Kidney (tissue), 14 donors: ENCODE data around the gene SPNS2. TPM values are rescaled to one million over a fixed set of nuclear protein-coding genes. Genes with fewer than 3 reads are reported as not detected.

Source experiments
- DNase-seq, 5 donors: peaks; one replicate each; pipeline ENCODE4 v3.0.0-alpha.2; 2013 to 2020
- FAIRE-seq: peaks from 2 replicates; lab custom pipeline; 2012; peaks lifted over from hg19 to GRCh38; lab: Jason Lieb, UNC
- H3K27ac ChIP-seq, 2 donors: one replicate each; pipeline ENCODE4 v1.7.0; 2013; ENCODE audit warnings: low read depth in 2 of 2, low read length in 2 of 2, inconsistent platforms in 1 of 2
- H3K27me3 ChIP-seq: one replicate; pipeline ENCODE4 v1.7.1; 2013; ENCODE audit warnings: low read length, inconsistent platforms; ENCODE audit not compliant: control insufficient read depth, insufficient read depth
- H3K36me3 ChIP-seq, 3 donors: one replicate each; pipeline versions ENCODE4 v1.7.0 to v1.7.1; 2013; ENCODE audit warnings: low read length in 3 of 3, control low read depth in 1 of 3, inconsistent platforms in 1 of 3; ENCODE audit not compliant: insufficient read depth in 3 of 3, control insufficient read depth in 2 of 3
- H3K4me1 ChIP-seq, 3 donors: one replicate each; pipeline versions ENCODE4 v1.7.0 to v1.7.1; 2013; ENCODE audit warnings: low read length in 3 of 3, inconsistent platforms in 1 of 3, low read depth in 1 of 3; ENCODE audit not compliant: control insufficient read depth in 2 of 3, insufficient read depth in 2 of 3
- H3K4me3 ChIP-seq, 3 donors: one replicate each; pipeline versions ENCODE4 v1.7.0 to v1.8.1; 2013; ENCODE audit warnings: low read length in 3 of 3, control low read depth in 1 of 3, inconsistent platforms in 1 of 3
- H3K9ac ChIP-seq, 3 donors: one replicate each; pipeline versions ENCODE4 v1.7.0 to v1.7.1; 2013; ENCODE audit warnings: low read length in 3 of 3, control low read depth in 1 of 3, inconsistent platforms in 1 of 3
- H3K9me3 ChIP-seq, 3 donors: one replicate each; pipeline versions ENCODE4 v1.7.0 to v1.7.1; 2013; ENCODE audit warnings: low read length in 3 of 3, control low read depth in 1 of 3, inconsistent platforms in 1 of 3; ENCODE audit not compliant: control insufficient read depth in 2 of 3, insufficient read depth in 1 of 3
- intact Hi-C: fragments of 100-400 bp; cut with DNase I; formaldehyde crosslinking; loops from one replicate; pipeline ENCODE4 v1.11.1; 2022
- polyA plus RNA-seq: library from polyadenylated mRNA; stranded (reverse); fragments of 350-450 nt; fragmentation: Illumina TruSeq; extraction: RNeasy Lipid Tissue Mini Kit (QIAGEN cat#74804); gene quantifications from one replicate; pipeline ENCODE4 v1.2.3, GENCODE V29; 2014; ENCODE audit warnings: low read depth, low replicate concordance; ENCODE audit not compliant: insufficient read depth
- total RNA-seq: library from RNA; stranded (reverse); fragmentation: NEBNext Ultra II Directional; extraction: Animal tissue kit (Norgen Biotek cat#: 25700); gene quantifications from one replicate; pipeline ENCODE4 v1.2.1, GENCODE V29; 2021
- TF ChIP-seq, protein P1 (sequence below): IDR thresholded peaks from 3 replicates; pipeline ENCODE4 v1.5.1; 2012; ENCODE audit warnings: mild to moderate bottlenecking, moderate library complexity, borderline replicate concordance; ENCODE audit not compliant: insufficient read depth; ENCODE audit errors: extremely low read depth
- donor health status: control.
- donor health status: control.
- donor health status: control.
- donor health status: control.
- donor health status: control.
- donor health status: DM: yes; HTN: yes; CAD: no.
- donor health status: Normal renal cell carcinoma (clear cell type).

Gene SPNS2
- total and polyA plus RNA-seq, 2 donors from 2014 or later: 60.5 to 75.1 TPM

GRCh38 chr17:4519361-4519788, 20.7 kb downstream of the SPNS2 start:
- peak in 2 of 5 donors; percentile 58 to 95 for DNase-seq
- TF ChIP-seq, protein P1, sequence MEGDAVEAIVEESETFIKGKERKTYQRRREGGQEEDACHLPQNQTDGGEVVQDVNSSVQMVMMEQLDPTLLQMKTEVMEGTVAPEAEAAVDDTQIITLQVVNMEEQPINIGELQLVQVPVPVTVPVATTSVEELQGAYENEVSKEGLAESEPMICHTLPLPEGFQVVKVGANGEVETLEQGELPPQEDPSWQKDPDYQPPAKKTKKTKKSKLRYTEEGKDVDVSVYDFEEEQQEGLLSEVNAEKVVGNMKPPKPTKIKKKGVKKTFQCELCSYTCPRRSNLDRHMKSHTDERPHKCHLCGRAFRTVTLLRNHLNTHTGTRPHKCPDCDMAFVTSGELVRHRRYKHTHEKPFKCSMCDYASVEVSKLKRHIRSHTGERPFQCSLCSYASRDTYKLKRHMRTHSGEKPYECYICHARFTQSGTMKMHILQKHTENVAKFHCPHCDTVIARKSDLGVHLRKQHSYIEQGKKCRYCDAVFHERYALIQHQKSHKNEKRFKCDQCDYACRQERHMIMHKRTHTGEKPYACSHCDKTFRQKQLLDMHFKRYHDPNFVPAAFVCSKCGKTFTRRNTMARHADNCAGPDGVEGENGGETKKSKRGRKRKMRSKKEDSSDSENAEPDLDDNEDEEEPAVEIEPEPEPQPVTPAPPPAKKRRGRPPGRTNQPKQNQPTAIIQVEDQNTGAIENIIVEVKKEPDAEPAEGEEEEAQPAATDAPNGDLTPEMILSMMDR: no peak
- peaks cover 0 to 29% (median 23%) of the 10 kb centered on the region in 3 donors for H3K4me1 ChIP-seq

DNA sequence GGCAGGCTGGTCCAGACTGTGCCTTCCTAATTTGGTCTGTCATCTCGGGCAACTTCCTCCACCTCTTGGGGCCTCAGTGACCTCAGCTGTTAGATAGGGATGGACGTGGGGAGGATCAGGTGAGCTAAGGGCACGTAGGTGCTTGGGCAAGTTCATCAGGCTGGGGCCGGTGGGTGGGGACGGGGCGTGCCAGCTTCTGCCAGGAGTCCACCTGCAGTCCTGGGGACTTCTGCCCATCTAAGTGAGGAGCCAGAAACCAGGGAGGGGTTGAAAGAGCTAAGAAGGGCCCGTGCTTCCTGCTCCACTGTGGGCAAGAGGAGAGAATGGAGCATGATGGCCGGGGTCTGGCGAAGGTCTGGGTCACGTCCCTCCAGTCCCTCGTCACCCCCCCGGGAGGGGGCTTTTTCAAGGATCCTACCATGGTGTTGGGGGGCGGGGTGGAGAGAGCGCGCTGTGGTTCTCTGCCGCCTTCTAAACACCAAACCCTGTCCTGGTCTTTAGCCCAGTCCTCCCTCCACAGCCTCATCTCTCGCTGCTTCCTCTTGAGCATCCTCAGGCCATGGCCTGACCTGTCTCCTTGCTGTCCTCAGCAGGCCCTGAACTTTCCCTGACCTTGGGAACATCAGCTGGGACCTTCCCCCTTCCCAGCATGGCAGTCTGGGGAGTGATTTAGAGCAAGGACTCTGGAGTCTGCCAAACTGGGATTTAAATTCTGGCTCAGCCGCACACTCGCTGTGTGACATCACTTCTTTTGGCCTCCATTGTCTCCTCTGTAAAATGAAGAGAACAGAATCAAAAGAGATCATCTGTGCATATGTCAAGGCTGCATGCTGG, 21.6 kb downstream of the SPNS2 start:
- Histone ChIP-seq H3K9me3 (no peaks in the 10 kb centered on the region), H3K27me3 (no peaks in the 10 kb centered on the region), H3K36me3 (peaks cover 0 to 2% (median 0%) of the 10 kb centered on the region in 3 donors), H3K4me1 (peaks cover 0 to 22% (median 20%) of the 10 kb centered on the region in 3 donors), H3K4me3 (no peak overlapping the region), H3K9ac (no peak overlapping the region), H3K27ac (peak overlapping the region; percentile 49 to 91)
- DNase-seq (peak in 1 of 5 donors; percentile 73), FAIRE-seq (no peak)
- TF ChIP-seq, protein P1: no peak
- intact Hi-C loops: no loop called here

More at GRCh38 chr17:4519361-4519788, 20.7 kb downstream of the SPNS2 start:
- Histone ChIP-seq H3K9ac (peak overlapping the region in 1 of 3 donors; percentile 51), H3K4me3 (no peak overlapping the region), H3K9me3 (no peaks in the 10 kb centered on the region), H3K27me3 (no peaks in the 10 kb centered on the region), H3K36me3 (no peaks in the 10 kb centered on the region), H3K27ac (peak overlapping the region; percentile 90 to 91)
- intact Hi-C loops: no loop called here
- FAIRE-seq: no peak

DNA sequence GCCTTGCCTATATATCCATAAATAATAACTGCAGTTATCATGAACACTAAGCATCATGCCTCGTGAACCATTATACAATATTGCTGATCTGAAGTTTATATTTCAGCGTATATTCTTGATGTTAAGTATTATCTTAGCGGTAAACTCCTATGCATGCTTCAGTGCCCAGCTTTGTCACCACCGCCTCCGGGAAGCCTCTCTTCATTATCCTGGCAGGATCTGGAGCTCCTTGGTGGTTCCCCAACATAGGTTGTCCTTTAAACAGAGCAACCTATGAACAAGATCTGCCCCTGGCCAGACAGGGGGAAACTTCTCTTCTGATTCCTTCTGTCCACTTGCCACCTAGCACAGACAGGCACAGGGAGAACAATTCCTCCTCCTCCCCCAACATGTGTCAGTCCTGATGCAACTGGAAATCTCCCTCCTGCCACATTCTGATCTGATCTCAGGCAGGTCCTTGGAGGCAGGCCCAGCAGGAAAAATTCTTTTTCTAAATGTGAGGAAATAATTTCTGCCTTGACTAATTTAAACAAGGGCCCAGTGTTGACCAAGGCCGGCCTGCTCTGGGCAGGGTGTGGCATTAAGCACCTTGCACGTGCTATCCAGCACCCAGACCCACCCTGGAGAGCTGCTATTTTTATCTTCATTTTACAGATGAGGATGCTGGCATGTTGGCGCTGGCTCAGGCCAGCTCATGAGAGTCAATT, 22.4 kb downstream of the SPNS2 start:
- no peak overlapping the region for H3K9ac ChIP-seq
- TF ChIP-seq, protein P1: no peak

More for the DNA sequence above, 22.4 kb downstream of the SPNS2 start:
- DNase-seq: peak in 1 of 5 donors; percentile 90
- Histone ChIP-seq H3K36me3 (peaks cover 0 to 8% (median 0%) of the 10 kb centered on the region in 3 donors), H3K9me3 (no peaks in the 10 kb centered on the region), H3K27ac (peak overlapping the region in 1 of 2 donors; percentile 63), H3K27me3 (no peaks in the 10 kb centered on the region), H3K4me3 (no peak overlapping the region), H3K4me1 (peaks cover 0 to 20% (median 18%) of the 10 kb centered on the region in 3 donors)
- no peak for FAIRE-seq
- intact Hi-C loops: no loop called here
